GM10266 (cell line): Measurements from ENCODE around the gene AGT.

Source experiments
- DNase-seq: peaks from one replicate; pipeline ENCODE4 v3.0.0; 2012; ENCODE audit errors: extremely low spot score
- CTCF ChIP-seq: IDR thresholded peaks from 2 replicates; pipeline ENCODE4 v1.5.1; 2012; ENCODE audit warnings: mild to moderate bottlenecking, low read depth; ENCODE audit not compliant: control insufficient read depth, insufficient read depth; ENCODE audit errors: missing control alignments

AGT gene

GRCh38 chr1:230713915-230714764, at the start of gene AGT:
Gene AGT, minus strand, starts transcription at chr1:230714122. Its CDS starts 3,299 bp downstream, at chr1:230710823.
- DNase-seq, result no peak
- TF ChIP-seq CTCF, result no peak

- TF ChIP-seq CTCF, result no peak
- DNase-seq, result no peak
These were observed 47.7 kb upstream of the AGT start for GRCh38 chr1:230761443-230762167.

GRCh38 chr1:230760360-230760827, 46.5 kb upstream of the AGT start:
- no peak for DNase-seq
- no peak for TF ChIP-seq CTCF

GRCh38 chr1:230759369-230760065, 45.6 kb upstream of the AGT start:
- TF ChIP-seq CTCF, result no peak
- DNase-seq, result no peak

GRCh38 chr1:230758709-230759368, 44.9 kb upstream of the AGT start:
- no peak for TF ChIP-seq CTCF
- DNase-seq, result no peak

GRCh38 chr1:230757856-230758708, 44.2 kb upstream of the AGT start:
- DNase-seq, result no peak
- TF ChIP-seq CTCF, result no peak
